Cardiac muscle cell (in vitro differentiated cells and primary cell): ENCODE data around the gene TNN. TPM values are rescaled to one million over a fixed set of nuclear protein-coding genes. Genes with fewer than 3 reads are reported as not detected.
"Not testable (repeated sequence)": the region's sequence is repeated elsewhere in the genome, so short reads cannot be mapped to it uniquely, and the experiment has no call there.

Experiments
- DNase-seq, 2 donors: peaks; one replicate each; pipeline versions ENCODE4 v3.0.0 to v3.0.0-alpha.2; 2010 to 2017; ENCODE audit warnings: low read depth in 1 of 2, low spot score in 1 of 2
- H3K27ac ChIP-seq: fragments of 200-600 bp; sonication (generic); 2 replicates; pipeline ENCODE4 v1.5.1; 2016
- H3K27me3 ChIP-seq: fragments of 200-600 bp; sonication (generic); 2 replicates; pipeline ENCODE4 v1.6.0; 2016; ENCODE audit warnings: control low read depth
- H3K36me3 ChIP-seq: fragments of 200-600 bp; sonication (generic); 2 replicates; pipeline ENCODE4 v1.5.1; 2016; ENCODE audit warnings: control low read depth
- H3K4me1 ChIP-seq: fragments of 200-600 bp; sonication (generic); 2 replicates; pipeline ENCODE4 v1.8.1; 2017; ENCODE audit warnings: low read depth, mild to moderate bottlenecking, mixed run types
- H3K4me3 ChIP-seq: fragments of 200-600 bp; sonication (generic); 2 replicates; pipeline ENCODE4 v1.5.1; 2016; ENCODE audit warnings: mild to moderate bottlenecking
- H3K9me3 ChIP-seq: fragments of 200-600 bp; sonication (generic); 2 replicates; pipeline ENCODE4 v1.5.1; 2017; ENCODE audit warnings: low read depth, mild to moderate bottlenecking, control low read depth
- CTCF ChIP-seq: IDR thresholded peaks from 2 replicates; pipeline ENCODE4 v1.5.1; 2012; ENCODE audit warnings: low read depth, mild to moderate bottlenecking, low read length
- polyA plus RNA-seq: library from polyadenylated mRNA; unstranded; fragments of >200 nt; fragmentation: Nextera tagmentation; extraction: Ambion mirVana; gene quantifications from 2 replicates; pipeline ENCODE4 v1.2.1, GENCODE V29; 2016
- total RNA-seq: library from RNA; depleted of rRNA; stranded (reverse); fragments of >200 nt; gene quantifications from 2 replicates; pipeline ENCODE4 v1.2.3, GENCODE V29; 2016

Gene TNN
- total RNA-seq (not detected in 2 replicates), polyA plus RNA-seq (not detected in 2 replicates)

GRCh38 chr1:175067362-175068106 lies at the start of gene TNN:
TNN (plus strand) TSS chr1:175067833; CDS start chr1:175077419, 9,586 bp downstream.
- Histone ChIP-seq H3K4me3 (no peak within 1 kb of the TSS), H3K27ac (no peak within 1 kb of the TSS), H3K4me1 (no peaks in the 10 kb centered on the region), H3K36me3 (no peaks in the 10 kb centered on the region), H3K9me3 (no peaks in the 10 kb centered on the region), H3K27me3 (no peaks in the 10 kb centered on the region)
- TF ChIP-seq CTCF, result no peak
- no peak for DNase-seq

GRCh38 chr1:175019524-175019923 lies 48.1 kb upstream of the TNN start:
- Histone ChIP-seq H3K27ac (no peak overlapping the region), H3K36me3 (peaks cover 33% of the 10 kb centered on the region), H3K4me1 (peaks cover 6% of the 10 kb centered on the region), H3K4me3 (no peak overlapping the region), H3K9me3 (no peaks in the 10 kb centered on the region), H3K27me3 (no peaks in the 10 kb centered on the region)
- no peak for DNase-seq
- TF ChIP-seq CTCF, result no peak

GRCh38 chr1:175023043-175023921 lies 44.4 kb upstream of the TNN start, which contains the start of gene MRPS14:
MRPS14 (minus strand) TSS chr1:175023425; CDS start chr1:175023408, 17 bp downstream.
- H3K9me3 ChIP-seq, result no peaks in the 10 kb centered on the region
- DNase-seq, result peak; percentile 98 to 99
- TF ChIP-seq CTCF, result no peak
- H3K4me3 ChIP-seq, result peak within 1 kb of the TSS; percentile 76
- peak within 1 kb of the TSS; percentile 93 for H3K27ac ChIP-seq
- peaks cover 6% of the 10 kb centered on the region for H3K4me1 ChIP-seq
- no peaks in the 10 kb centered on the region for H3K27me3 ChIP-seq
- H3K36me3 ChIP-seq, result peaks cover 3% of the 10 kb centered on the region

- not testable (repeated sequence) for DNase-seq, H3K36me3 ChIP-seq, H3K4me1 ChIP-seq, H3K27me3 ChIP-seq, H3K9me3 ChIP-seq
- peak overlapping the region; percentile 46 for H3K27ac ChIP-seq
- peak overlapping the region; percentile 76 for H3K4me3 ChIP-seq
Measured at GRCh38 chr1:175023922-175024242, 43.8 kb upstream of the TNN start.

- no peak for DNase-seq
- Histone ChIP-seq H3K4me3 (no peak overlapping the region), H3K4me1 (peaks cover 6% of the 10 kb centered on the region), H3K36me3 (no peaks in the 10 kb centered on the region), H3K27me3 (no peaks in the 10 kb centered on the region), H3K9me3 (no peaks in the 10 kb centered on the region), H3K27ac (no peak overlapping the region)
- no peak for TF ChIP-seq CTCF
Measured at GRCh38 chr1:175024773-175025172, 42.9 kb upstream of the TNN start.

GRCh38 chr1:175033953-175034352 lies 33.7 kb upstream of the TNN start:
- Histone ChIP-seq H3K27ac (no peak overlapping the region), H3K9me3 (no peaks in the 10 kb centered on the region), H3K36me3 (no peaks in the 10 kb centered on the region), H3K4me3 (no peak overlapping the region), H3K4me1 (no peaks in the 10 kb centered on the region), H3K27me3 (no peaks in the 10 kb centered on the region)
- DNase-seq, result no peak
- no peak for TF ChIP-seq CTCF
